ENCODE measurements around the gene RALB. TPM values are rescaled to one million over a fixed set of nuclear protein-coding genes. Genes with fewer than 3 reads are reported as not detected.

The RALB gene
- total RNA-seq, 1 donor from 2014 or later: 40.4 TPM

GRCh38 chr2:120265006-120265405 lies 12.4 kb downstream of the RALB start:
- Mint-ChIP-seq H3K4me1 (ENCODE audit: unreplicated experiment) (no peaks in the 10 kb centered on the region), H3K4me3 (no peak overlapping the region), H3K36me3 (peaks cover 15% of the 10 kb centered on the region), H3K27ac (no peak overlapping the region), H3K9me3 (no peaks in the 10 kb centered on the region), H3K27me3 (no peaks in the 10 kb centered on the region)
- TF ChIP-seq CTCF (conservative IDR thresholded peaks at IDR 0.05): no peak
- no peak for DNase-seq (ENCODE audit: extremely low spot score, unreplicated experiment)

GRCh38 chr2:120267348-120267747 lies 14.7 kb downstream of the RALB start:
- no peak for DNase-seq (ENCODE audit: extremely low spot score, unreplicated experiment)
- Mint-ChIP-seq H3K4me3 (no peak overlapping the region), H3K4me1 (ENCODE audit: unreplicated experiment) (no peaks in the 10 kb centered on the region), H3K27me3 (no peaks in the 10 kb centered on the region), H3K27ac (no peak overlapping the region), H3K36me3 (peaks cover 23% of the 10 kb centered on the region), H3K9me3 (no peaks in the 10 kb centered on the region)
- TF ChIP-seq CTCF (conservative IDR thresholded peaks at IDR 0.05): no peak

- H3K36me3 Mint-ChIP-seq: peaks cover 24% of the 10 kb centered on the region
- H3K4me3 Mint-ChIP-seq: no peak overlapping the region
- H3K9me3 Mint-ChIP-seq: no peaks in the 10 kb centered on the region
- no peak overlapping the region for H3K27ac Mint-ChIP-seq
- no peaks in the 10 kb centered on the region for H3K4me1 Mint-ChIP-seq (ENCODE audit: unreplicated experiment)
- H3K27me3 Mint-ChIP-seq: no peaks in the 10 kb centered on the region
- DNase-seq (ENCODE audit: extremely low spot score, unreplicated experiment): no peak
- TF ChIP-seq CTCF (conservative IDR thresholded peaks at IDR 0.05): no peak
Measured at GRCh38 chr2:120269076-120269744, 16.6 kb downstream of the RALB start.

GRCh38 chr2:120269816-120270215 lies 17.2 kb downstream of the RALB start:
- DNase-seq (ENCODE audit: extremely low spot score, unreplicated experiment): no peak
- H3K4me1 Mint-ChIP-seq (ENCODE audit: unreplicated experiment): no peaks in the 10 kb centered on the region
- H3K9me3 Mint-ChIP-seq: no peaks in the 10 kb centered on the region
- no peak overlapping the region for H3K27ac Mint-ChIP-seq
- H3K27me3 Mint-ChIP-seq: no peaks in the 10 kb centered on the region
- no peak overlapping the region for H3K4me3 Mint-ChIP-seq
- TF ChIP-seq CTCF (conservative IDR thresholded peaks at IDR 0.05): no peak
- peaks cover 20% of the 10 kb centered on the region for H3K36me3 Mint-ChIP-seq

- H3K9me3 Mint-ChIP-seq: peaks cover 5% of the 10 kb centered on the region
- H3K27ac Mint-ChIP-seq: no peak overlapping the region
- no peak for TF ChIP-seq CTCF (conservative IDR thresholded peaks at IDR 0.05)
Measured at GRCh38 chr2:120271711-120272379, 19.2 kb downstream of the RALB start.

More at GRCh38 chr2:120271711-120272379, 19.2 kb downstream of the RALB start:
- Mint-ChIP-seq H3K4me1 (ENCODE audit: unreplicated experiment) (no peaks in the 10 kb centered on the region), H3K4me3 (no peak overlapping the region), H3K36me3 (peaks cover 20% of the 10 kb centered on the region), H3K27me3 (no peaks in the 10 kb centered on the region)
- no peak for DNase-seq (ENCODE audit: extremely low spot score, unreplicated experiment)

Data from type B pancreatic cell (in vitro differentiated cells).